Measurements from ENCODE around the gene MRE11.

DNA sequence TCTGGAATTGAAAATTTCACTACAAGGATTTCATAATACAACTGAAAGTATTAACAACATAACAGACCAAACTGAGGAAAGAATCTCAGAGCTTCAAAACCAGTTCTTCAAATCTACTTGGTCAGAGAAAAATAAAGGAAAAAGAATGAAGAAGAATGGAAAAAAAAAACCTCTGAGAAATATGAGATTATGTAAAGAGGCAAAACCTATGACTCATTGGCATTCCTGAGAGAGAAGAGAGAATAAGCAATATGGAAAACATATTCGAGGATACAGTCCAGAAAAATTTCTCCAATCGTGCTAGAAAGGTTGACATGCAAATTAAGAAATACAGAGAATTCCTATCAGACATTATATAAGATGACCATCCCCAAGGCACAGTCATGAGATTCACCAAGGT, 69.0 kb downstream of the MRE11 start:
- TF ChIP-seq, protein P1, sequence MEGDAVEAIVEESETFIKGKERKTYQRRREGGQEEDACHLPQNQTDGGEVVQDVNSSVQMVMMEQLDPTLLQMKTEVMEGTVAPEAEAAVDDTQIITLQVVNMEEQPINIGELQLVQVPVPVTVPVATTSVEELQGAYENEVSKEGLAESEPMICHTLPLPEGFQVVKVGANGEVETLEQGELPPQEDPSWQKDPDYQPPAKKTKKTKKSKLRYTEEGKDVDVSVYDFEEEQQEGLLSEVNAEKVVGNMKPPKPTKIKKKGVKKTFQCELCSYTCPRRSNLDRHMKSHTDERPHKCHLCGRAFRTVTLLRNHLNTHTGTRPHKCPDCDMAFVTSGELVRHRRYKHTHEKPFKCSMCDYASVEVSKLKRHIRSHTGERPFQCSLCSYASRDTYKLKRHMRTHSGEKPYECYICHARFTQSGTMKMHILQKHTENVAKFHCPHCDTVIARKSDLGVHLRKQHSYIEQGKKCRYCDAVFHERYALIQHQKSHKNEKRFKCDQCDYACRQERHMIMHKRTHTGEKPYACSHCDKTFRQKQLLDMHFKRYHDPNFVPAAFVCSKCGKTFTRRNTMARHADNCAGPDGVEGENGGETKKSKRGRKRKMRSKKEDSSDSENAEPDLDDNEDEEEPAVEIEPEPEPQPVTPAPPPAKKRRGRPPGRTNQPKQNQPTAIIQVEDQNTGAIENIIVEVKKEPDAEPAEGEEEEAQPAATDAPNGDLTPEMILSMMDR (IDR thresholded peaks at IDR 0.05), result no peak
- TF ChIP-seq POLR2AphosphoS5 (IDR thresholded peaks at IDR 0.05), result no peak
